HUES48 (cell line): ENCODE measurements around the gene PIGZ.
"Not testable (repeated sequence)": the region's sequence is repeated elsewhere in the genome, so short reads cannot be mapped to it uniquely, and the experiment has no call there.

Experiments
- H3K27ac ChIP-seq: one replicate; pipeline ENCODE4 v1.7.0; 2013; ENCODE audit warnings: low read depth, low read length, inconsistent platforms
- H3K27me3 ChIP-seq: 2 replicates; pipeline ENCODE4 v1.6.1; 2013; ENCODE audit warnings: mild to moderate bottlenecking, low read length; ENCODE audit not compliant: control insufficient read depth, insufficient read depth
- H3K36me3 ChIP-seq: 2 replicates; pipeline ENCODE4 v1.6.1; 2013; ENCODE audit warnings: low read length; ENCODE audit not compliant: control insufficient read depth, insufficient read depth
- H3K4me1 ChIP-seq: 2 replicates; pipeline ENCODE4 v1.6.1; 2013; ENCODE audit warnings: mild to moderate bottlenecking, low read length; ENCODE audit not compliant: control insufficient read depth, insufficient read depth
- H3K4me3 ChIP-seq: 2 replicates; pipeline ENCODE4 v1.5.1; 2013; ENCODE audit warnings: mild to moderate bottlenecking, low read depth, low read length
- H3K9ac ChIP-seq: 2 replicates; pipeline ENCODE4 v1.6.1; 2013; ENCODE audit warnings: mild to moderate bottlenecking, low read depth, low read length, moderate library complexity
- H3K9me3 ChIP-seq: 2 replicates; pipeline ENCODE4 v1.6.1; 2013; ENCODE audit warnings: low read length; ENCODE audit not compliant: control insufficient read depth, insufficient read depth

The PIGZ gene

DNA sequence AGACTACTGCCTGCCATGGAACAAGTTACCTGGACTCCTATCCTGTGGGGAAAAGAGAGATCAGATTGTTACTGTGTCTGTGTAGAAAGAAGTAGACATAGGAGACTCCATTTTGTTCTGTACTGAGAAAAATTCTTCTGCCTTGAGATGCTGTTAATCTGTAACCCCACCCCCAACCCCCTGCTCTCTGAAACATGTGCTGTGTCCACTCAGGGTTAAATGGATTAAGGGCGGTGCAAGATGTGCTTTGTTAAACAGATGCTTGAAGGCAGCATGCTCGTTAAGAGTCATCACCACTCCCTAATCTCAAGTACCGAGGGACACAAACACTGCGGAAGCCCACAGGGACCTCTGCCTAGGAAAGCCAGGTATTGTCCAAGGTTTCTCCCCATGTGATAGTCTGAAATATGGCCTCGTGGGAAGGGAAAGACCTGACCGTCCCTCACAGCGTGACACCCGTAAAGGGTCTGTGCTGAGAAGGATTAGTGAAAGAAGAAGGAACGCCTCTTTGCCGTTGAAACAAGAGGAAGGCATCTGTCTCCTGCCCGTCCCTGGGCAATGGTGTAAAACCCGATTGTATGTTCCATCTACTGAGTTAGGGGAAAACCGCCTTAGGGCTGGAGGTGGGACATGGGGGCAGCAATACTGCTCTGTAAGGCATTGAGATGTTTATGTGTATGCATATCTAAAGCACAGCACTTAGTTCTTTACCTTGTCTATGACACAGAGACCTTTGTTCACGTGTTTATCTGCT is 24.4 kb downstream of the PIGZ start:
- H3K9ac ChIP-seq, H3K9me3 ChIP-seq, H3K27me3 ChIP-seq: not testable (repeated sequence)
- Histone ChIP-seq H3K4me3 (peak overlapping the region; percentile 90), H3K4me1 (peaks cover 12% of the 10 kb centered on the region), H3K27ac (peak overlapping the region; percentile 80), H3K36me3 (peaks cover 13% of the 10 kb centered on the region)

DNA sequence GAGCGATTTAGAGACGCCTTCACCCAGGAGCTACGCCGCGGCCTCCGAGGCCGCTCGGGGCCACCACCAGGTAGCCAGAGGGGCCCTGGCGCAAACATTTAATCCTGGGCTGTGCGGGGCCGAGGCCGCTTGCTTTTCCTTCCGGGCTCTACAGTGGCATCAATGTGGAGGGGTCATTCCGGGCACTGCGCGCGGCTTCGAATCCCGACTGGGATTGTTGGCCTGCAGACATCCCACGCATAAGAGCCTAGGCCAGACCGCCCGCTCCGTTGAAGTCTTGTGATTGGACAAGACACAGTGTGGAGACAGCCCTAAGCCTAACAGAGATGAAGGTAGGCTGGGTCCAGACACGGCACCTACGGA is 25.7 kb downstream of the PIGZ start:
- Histone ChIP-seq H3K4me3 (peak overlapping the region; percentile 90), H3K36me3 (peaks cover 26% of the 10 kb centered on the region), H3K4me1 (peaks cover 12% of the 10 kb centered on the region), H3K27me3 (no peaks in the 10 kb centered on the region), H3K9me3 (no peaks in the 10 kb centered on the region), H3K9ac (peak overlapping the region; percentile 87), H3K27ac (peak overlapping the region; percentile 98)

DNA sequence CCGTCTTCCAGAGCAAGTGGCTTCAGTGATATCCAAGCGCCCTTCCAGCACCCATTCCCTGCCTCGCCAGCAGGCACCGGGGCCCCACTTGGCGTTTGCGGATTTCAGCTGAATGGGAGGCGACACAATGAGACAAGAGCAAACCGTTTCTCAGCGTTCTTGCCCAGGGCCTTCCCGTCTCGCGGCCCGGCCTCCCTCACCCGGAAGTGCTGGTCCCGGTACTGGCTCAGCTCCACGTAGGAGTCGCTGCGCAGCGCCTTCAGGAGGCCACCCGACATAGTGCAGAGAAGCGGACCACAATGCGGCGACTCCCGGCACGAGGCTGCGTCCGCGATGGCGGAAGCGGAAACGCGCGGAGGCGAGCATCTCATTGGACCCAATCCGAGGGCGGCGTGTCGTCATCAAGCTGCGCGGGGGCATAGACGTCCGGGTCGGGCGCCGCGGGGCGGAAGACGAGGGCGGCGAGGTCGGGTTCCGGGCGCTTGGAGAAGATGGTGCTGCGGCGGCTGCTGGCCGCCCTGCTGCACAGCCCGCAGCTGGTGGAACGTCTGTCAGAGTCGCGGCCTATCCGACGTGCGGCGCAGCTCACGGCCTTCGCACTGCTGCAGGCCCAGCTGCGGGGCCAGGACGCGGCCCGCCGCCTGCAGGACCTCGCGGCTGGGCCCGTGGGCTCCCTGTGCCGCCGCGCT is 26.3 kb downstream of the PIGZ start, which contains the start of gene NCBP2:
Gene NCBP2, minus strand, starts transcription at position 303 of the 689 bp plus-strand sequence. Its CDS starts 25 bp downstream, at position 278.
- Histone ChIP-seq H3K27me3 (no peaks in the 10 kb centered on the region), H3K9ac (peak within 1 kb of the TSS; percentile 94), H3K4me1 (peaks cover 12% of the 10 kb centered on the region), H3K36me3 (peaks cover 31% of the 10 kb centered on the region), H3K27ac (peak within 1 kb of the TSS; percentile 98), H3K9me3 (no peaks in the 10 kb centered on the region), H3K4me3 (peak within 1 kb of the TSS; percentile 90)

DNA sequence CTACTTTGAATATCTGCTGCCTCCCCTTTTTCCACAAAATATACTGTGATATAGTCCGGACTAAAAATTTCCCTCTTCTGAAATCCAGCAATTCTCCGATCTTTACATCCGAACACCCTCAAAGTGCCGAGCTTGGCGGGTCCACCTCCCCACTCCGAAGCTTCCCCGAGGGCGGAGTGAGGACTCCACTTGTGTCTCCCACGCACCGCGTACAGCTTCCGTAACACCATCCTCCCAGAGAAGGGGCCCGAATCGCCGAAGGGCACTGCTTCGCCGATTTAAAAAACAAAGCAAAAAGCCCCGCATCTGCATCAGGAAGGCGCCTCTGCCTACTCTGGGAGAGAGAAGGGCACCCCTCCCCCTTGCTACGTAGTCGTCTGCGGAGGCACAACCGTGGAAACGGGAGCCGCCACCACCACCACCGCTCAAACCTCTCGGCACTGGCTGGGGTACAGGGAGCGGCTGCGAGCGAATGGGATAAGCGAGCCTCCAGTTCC is 26.9 kb downstream of the PIGZ start:
- peak overlapping the region; percentile 98 for H3K27ac ChIP-seq
- H3K9ac ChIP-seq, result peak overlapping the region; percentile 94
- no peaks in the 10 kb centered on the region for H3K9me3 ChIP-seq
- peaks cover 37% of the 10 kb centered on the region for H3K36me3 ChIP-seq
- peaks cover 12% of the 10 kb centered on the region for H3K4me1 ChIP-seq
- no peaks in the 10 kb centered on the region for H3K27me3 ChIP-seq
- peak overlapping the region; percentile 90 for H3K4me3 ChIP-seq

DNA sequence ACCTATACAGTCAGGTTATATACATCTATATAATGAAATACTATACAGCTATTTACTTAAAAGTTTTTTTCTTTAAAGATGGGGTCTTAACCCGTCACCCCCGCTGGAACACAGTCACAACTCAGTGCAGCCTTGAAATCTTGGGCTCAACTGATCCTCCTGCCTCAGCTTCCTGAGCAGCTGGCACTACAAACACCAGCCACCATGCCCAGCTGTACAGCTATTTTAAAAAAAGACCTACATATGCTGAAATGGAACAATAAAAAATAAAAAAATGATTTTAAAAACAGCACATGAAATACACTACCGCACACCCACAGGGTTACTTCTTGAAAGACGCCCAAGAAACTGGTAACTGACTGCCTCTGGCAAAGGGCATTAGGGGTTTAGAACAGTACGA is 30.1 kb downstream of the PIGZ start:
- Histone ChIP-seq H3K27ac (no peak overlapping the region), H3K9ac (no peak overlapping the region), H3K36me3 (peaks cover 68% of the 10 kb centered on the region)

DNA sequence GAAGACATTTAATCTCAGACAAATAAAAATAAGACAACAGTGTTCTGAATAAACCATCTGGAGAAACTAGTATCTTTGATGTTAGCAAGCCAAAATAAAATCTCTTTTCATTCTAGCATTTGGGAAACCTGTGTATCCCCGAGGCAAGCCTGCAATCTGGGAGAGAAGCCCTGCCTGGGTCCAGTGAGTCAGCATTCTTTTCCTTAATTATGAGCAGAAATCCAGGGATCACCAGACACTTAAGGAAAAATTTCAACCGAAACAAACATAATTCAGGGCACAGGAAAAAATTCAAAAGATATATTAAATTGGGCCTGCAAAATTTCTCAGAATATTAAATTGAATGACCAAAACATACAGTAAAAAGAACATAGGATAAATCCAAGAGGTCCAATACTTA is 30.5 kb downstream of the PIGZ start:
- Histone ChIP-seq H3K4me1 (peaks cover 5% of the 10 kb centered on the region), H3K27me3 (no peaks in the 10 kb centered on the region), H3K27ac (no peak overlapping the region), H3K9ac (no peak overlapping the region), H3K4me3 (no peak overlapping the region), H3K36me3 (peaks cover 73% of the 10 kb centered on the region), H3K9me3 (no peaks in the 10 kb centered on the region)

More for the DNA sequence above, 30.1 kb downstream of the PIGZ start:
- no peak overlapping the region for H3K4me3 ChIP-seq
- no peaks in the 10 kb centered on the region for H3K9me3 ChIP-seq
- no peaks in the 10 kb centered on the region for H3K27me3 ChIP-seq
- peaks cover 9% of the 10 kb centered on the region for H3K4me1 ChIP-seq

DNA sequence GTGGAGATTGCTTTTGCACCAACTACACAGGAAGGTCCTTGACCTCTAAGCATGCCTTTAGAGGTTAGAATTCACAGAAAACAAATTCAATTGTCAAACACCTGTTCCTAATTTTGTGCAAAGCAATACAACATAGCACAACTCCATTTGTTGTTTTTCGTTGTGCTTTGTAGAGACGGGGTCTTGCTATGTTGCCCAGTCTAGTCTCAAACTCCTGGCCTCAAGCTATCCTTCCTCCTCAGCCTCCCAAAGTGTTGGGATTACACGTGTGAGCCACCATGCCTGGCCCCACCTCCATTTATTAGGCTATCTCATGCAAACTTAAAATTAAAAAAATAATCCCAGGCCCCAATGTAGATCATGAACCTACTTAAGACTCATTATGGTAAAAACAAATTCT is 32.3 kb downstream of the PIGZ start:
- Histone ChIP-seq H3K9me3 (no peaks in the 10 kb centered on the region), H3K27me3 (no peaks in the 10 kb centered on the region), H3K36me3 (peaks cover 90% of the 10 kb centered on the region), H3K27ac (no peak overlapping the region), H3K4me3 (no peak overlapping the region), H3K9ac (no peak overlapping the region), H3K4me1 (peaks cover 5% of the 10 kb centered on the region)

DNA sequence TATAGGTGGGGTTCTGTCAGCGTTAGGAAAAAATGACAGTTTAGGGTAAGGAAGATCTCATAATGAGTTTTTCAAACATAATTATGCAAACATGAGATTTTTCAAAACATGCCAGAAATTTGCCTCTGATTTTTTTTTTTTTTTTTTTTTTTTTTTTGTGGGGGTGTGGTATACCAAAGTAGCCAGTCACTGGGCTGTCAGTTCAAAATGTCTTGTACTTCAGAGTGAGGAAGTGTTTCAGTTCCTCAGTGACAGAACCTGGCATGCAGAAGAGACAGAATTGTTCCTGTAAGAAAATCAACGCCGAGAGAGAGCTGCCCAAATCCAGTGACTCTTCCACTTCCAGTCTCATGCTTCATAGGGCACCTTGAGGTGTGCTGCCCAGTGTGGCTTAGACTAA is 36.0 kb downstream of the PIGZ start:
- Histone ChIP-seq H3K9me3 (no peaks in the 10 kb centered on the region), H3K36me3 (peaks cover 92% of the 10 kb centered on the region), H3K9ac (no peak overlapping the region), H3K27me3 (no peaks in the 10 kb centered on the region), H3K4me3 (no peak overlapping the region), H3K4me1 (peaks cover 7% of the 10 kb centered on the region; the same call in 1 of the 2 replicates), H3K27ac (no peak overlapping the region)

DNA sequence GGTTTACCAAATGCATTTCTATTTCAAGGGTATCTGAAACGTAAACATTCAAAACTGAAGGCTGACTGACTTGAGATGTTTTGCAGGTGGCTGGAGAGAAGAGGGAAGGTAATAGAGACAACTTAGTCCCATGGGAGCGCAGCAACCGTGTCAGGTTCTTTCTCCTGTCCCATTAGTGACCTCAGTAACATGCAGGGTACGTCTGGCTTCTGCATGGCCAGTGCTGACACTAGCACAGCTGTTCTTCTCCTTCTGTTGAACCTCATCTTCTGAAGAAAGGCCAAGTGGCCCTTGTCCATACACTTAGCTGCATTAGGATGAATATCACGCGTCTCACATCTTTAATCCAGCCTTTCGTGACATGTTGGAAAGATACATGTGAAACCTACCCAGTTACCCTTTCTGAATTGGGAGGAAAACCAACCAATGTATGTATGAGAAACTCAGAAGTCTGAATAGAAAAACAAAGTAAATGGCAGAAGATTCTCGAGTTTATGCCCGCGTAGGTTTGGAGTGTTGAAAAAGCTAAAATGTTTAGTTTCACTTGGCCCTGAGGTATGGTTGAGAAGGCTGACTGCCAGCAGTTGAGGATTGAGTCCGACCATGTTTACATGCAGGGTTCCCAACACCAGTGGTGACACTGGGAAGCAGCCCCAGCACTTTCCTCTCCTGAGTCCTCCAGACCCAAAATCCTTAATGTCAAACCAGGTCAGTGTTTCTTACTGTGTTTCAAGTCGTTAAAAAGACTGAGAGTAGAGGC is 36.6 kb downstream of the PIGZ start:
- Histone ChIP-seq H3K4me1 (peaks cover 7% of the 10 kb centered on the region; the same call in 1 of the 2 replicates), H3K9ac (no peak overlapping the region), H3K9me3 (no peaks in the 10 kb centered on the region), H3K36me3 (peaks cover 86% of the 10 kb centered on the region), H3K27ac (no peak overlapping the region), H3K27me3 (no peaks in the 10 kb centered on the region), H3K4me3 (no peak overlapping the region)

DNA sequence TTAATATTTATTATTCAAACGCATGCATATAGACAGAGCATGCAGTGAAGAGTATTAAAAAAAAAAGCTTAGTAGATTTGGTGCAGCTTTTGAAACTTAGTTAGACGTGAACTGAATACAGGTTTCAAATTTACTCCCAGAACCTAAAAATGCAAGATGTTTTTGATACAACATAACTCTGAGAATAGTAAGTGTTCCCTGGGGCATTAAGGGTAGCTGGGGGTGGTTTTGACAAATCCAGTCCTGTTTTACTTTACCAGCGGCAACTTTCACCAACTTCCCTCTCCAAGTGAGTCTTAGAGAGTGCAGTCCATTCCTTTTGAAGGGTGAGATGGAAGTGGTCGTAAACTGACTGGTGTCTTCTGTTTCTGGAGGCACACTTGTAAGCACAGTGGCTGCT is 37.5 kb downstream of the PIGZ start:
- Histone ChIP-seq H3K27ac (no peak overlapping the region), H3K27me3 (no peaks in the 10 kb centered on the region), H3K9me3 (no peaks in the 10 kb centered on the region), H3K4me3 (no peak overlapping the region), H3K36me3 (peaks cover 78% of the 10 kb centered on the region), H3K9ac (no peak overlapping the region), H3K4me1 (peaks cover 7% of the 10 kb centered on the region; the same call in 1 of the 2 replicates)
